Endodermal cell (in vitro differentiated cells): ENCODE data around the gene TAOK2. TPM values are rescaled to one million over a fixed set of nuclear protein-coding genes. Genes with fewer than 3 reads are reported as not detected.

Experiments used
- total RNA-seq, 2 donors: library from RNA; stranded (reverse); fragmentation: NEBNext Ultra II Directional in 1 of 2; extraction: Animal tissue kit (Norgen Biotek cat#: 25700) in 1 of 2; gene quantifications; 2 replicates in 1 of 2; 3 replicates in 1 of 2; pipeline ENCODE4 v1.2.1, GENCODE V29; 2021

Gene TAOK2
- total RNA-seq, 2 donors from 2014 or later, result 44.6 to 50.2 TPM

Other genes starting within 250 kb of the TAOK2 start
- gene C16orf54, start 227.9 kb upstream of the TAOK2 start, total RNA-seq, result not detected
- not detected for gene ZG16, start 195.6 kb upstream of the TAOK2 start, total RNA-seq
- 100 to 1,000 TPM in 1 of 2 donors, 10 to 100 TPM in 1; 94.7 to 130 TPM for gene KIF22, start 183.1 kb upstream of the TAOK2 start, total RNA-seq
- gene MAZ, start 167.3 kb upstream of the TAOK2 start, total RNA-seq, result 100 to 1,000 TPM; 320 to 325 TPM
- 10 to 100 TPM in 1 of 2 donors, 1 to 10 TPM in 1; 8.2 to 15.7 TPM for gene PRRT2, start 161.7 kb upstream of the TAOK2 start, total RNA-seq
- gene PAGR1, start 157.7 kb upstream of the TAOK2 start, total RNA-seq, result 10 to 100 TPM; 43.0 to 65.7 TPM
- 1 to 10 TPM; 3.0 to 8.0 TPM for gene MVP, start 153.4 kb upstream of the TAOK2 start, total RNA-seq
- gene CDIPT, start 110.6 kb upstream of the TAOK2 start, total RNA-seq, result 10 to 100 TPM; 63.4 to 68.4 TPM
- gene SEZ6L2, start 74.3 kb upstream of the TAOK2 start, total RNA-seq, result 10 to 100 TPM; 44.0 to 52.1 TPM
- gene ASPHD1, start 73.4 kb upstream of the TAOK2 start, total RNA-seq, result 1 to 10 TPM; 6.1 to 8.7 TPM
- 10 to 100 TPM; 21.5 to 27.5 TPM for gene KCTD13, start 47.6 kb upstream of the TAOK2 start, total RNA-seq
- gene TMEM219, start 11.8 kb upstream of the TAOK2 start, total RNA-seq, result 100 to 1,000 TPM; 122 to 136 TPM
- 10 to 100 TPM in 1 of 2 donors, 1 to 10 TPM in 1; 9.4 to 13.9 TPM for gene HIRIP3, start 21.7 kb downstream of the TAOK2 start, total RNA-seq
- 10 to 100 TPM; 77.4 to 80.1 TPM for gene INO80E, start 22.4 kb downstream of the TAOK2 start, total RNA-seq
- gene DOC2A, start 37.2 kb downstream of the TAOK2 start, total RNA-seq, result 1 to 10 TPM; 6.2 to 9.9 TPM
- gene C16orf92, start 49.3 kb downstream of the TAOK2 start, total RNA-seq, result not detected
- gene TLCD3B, start 57.4 kb downstream of the TAOK2 start, total RNA-seq, result 1 to 10 TPM; 3.3 to 3.5 TPM
- 100 to 1,000 TPM; 645 to 652 TPM for gene ALDOA, start 91.9 kb downstream of the TAOK2 start, total RNA-seq
- 100 to 1,000 TPM; 150 to 151 TPM for gene PPP4C, start 102.1 kb downstream of the TAOK2 start, total RNA-seq
- 1 to 10 TPM; 3.0 to 6.3 TPM for gene TBX6, start 118.1 kb downstream of the TAOK2 start, total RNA-seq
- 10 to 100 TPM; 42.0 to 57.2 TPM for gene YPEL3, start 122.3 kb downstream of the TAOK2 start, total RNA-seq
- gene GDPD3, start 139.7 kb downstream of the TAOK2 start, total RNA-seq, result 1 to 10 TPM; 2.7 to 6.5 TPM
- 10 to 100 TPM; 53.8 to 62.0 TPM for gene MAPK3, start 149.4 kb downstream of the TAOK2 start, total RNA-seq
- 1 to 10 TPM in 1 of 2 donors, under 1 TPM in 1; 0.93 to 2.1 TPM for gene CORO1A, start 209.7 kb downstream of the TAOK2 start, total RNA-seq
- gene BOLA2B, start 219.8 kb downstream of the TAOK2 start, total RNA-seq, result 100 to 1,000 TPM; 125 to 134 TPM
- 10 to 100 TPM; 37.7 to 48.8 TPM for gene SLX1A, start 220.0 kb downstream of the TAOK2 start, total RNA-seq
- gene SULT1A3, start 225.4 kb downstream of the TAOK2 start, total RNA-seq, result 10 to 100 TPM; 14.5 to 22.1 TPM